Activated T-cell treated with anti-CD3 and anti-CD28 coated beads, Interleukin-2, amount 50 U/mL, for 1 hour (primary cell): ENCODE measurements around the gene MINAR2.

Source experiments
- DNase-seq: peaks from one replicate; pipeline ENCODE4 v3.0.0-alpha.2; 2020

Gene MINAR2

DNA sequence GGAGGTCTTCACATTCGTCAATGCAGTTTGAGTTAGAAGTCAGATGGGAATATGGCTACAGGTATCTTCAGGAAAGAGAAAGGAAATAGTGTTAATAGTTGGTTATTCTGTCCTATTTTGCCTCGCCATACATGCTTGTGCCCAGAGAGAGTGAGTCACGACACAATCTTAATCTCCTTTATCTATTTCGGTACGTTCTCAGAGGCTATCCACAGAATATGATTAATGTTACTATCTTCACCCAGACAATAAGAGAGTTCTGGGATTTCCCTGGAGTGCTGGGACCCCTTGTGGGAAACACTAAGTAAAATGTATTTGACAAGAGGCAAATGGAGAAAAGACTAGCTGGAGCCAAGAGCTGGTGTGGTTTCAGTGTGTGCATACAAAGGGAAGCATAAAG lies 25.5 kb downstream of the MINAR2 start:
- no peak for DNase-seq

DNA sequence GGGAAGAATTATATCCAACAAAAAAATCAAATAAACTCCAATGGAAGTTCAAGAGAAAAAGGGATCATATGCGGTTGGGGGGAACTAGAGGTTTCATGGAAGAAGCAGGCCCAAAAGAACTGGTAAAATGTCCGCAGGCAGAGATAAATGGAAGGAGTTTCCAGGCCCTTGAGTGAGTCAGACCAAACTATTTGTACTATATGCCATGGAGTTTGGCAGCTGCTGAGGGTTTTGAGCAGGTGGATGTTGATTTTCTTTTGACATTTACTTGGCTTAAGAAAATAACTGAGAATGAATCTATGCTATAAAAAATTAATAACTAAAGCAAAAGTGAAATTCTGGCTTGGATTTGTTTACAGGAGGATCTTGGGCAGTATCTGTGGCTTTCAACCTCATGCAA lies 33.7 kb downstream of the MINAR2 start:
- no peak for DNase-seq

DNA sequence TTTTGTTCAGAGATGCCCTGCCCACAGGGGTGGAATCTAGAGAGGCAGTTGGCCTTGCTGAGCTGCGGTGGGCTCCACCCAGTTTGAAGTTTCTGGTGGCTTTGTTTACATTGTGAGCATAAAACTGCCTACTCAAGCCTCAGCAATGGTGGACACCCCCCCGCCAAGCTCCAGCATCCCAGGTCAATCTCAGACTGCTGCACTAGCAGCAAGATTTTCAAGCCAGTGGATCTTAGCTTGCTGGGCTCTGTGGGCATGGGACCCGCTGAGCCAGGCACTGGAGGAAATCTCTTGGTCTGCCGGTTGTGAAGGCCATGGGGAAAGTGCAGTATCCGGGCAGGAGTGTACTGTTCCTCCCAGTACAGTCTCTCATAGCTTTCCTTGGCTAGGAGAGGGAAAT lies 55.5 kb downstream of the MINAR2 start:
- DNase-seq, result no peak

DNA sequence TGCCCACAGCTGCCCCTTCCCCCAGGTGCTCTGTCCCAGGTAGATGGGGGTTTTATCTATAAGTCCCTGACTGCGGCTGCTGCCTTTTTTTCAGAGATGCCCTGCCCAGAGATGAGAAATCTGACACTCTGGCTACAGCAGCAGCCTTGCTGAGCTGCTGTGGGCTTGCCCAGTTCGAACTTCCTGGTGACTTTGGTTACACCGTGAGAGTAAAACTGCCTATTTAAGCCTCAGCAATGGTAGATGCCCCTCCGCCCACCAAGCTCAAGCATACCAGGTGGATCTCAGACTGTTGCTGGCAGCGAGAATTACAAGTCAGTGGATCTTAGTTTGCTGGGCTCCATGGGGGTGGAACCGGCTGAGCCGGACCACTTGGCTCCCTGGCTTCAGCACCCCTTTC lies 56.8 kb downstream of the MINAR2 start:
- no peak for DNase-seq

DNA sequence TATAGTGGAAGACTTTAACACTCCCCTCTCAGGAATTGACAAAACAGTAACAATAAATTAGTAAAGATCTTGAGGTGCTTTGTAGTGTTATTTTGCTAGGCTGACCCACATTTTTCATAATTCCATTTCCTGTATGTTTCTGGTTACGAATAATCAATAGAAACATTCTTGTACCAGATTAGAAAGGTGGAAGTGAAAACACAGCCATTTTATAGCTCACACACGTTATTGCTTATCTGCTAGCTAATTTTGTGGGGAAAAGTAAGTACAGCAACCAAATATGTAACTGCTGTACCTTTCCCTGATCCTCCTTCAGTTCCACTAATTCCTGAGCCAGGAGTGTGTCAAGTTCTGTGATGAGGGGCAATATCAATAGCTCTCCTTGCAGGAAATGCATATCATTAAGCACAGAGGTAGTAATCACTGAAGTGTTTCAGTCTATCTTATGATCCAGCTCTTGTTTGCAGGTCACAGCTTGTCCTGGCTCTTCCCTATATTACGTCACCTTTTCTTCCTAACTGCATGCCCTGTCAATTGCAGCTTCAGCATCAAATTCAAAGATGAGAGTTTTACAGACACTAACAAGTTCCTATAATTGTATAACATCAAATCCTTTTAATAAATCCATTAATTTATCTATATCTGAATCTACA lies 59.4 kb downstream of the MINAR2 start:
- no peak for DNase-seq
